Neuronal stem cell (in vitro differentiated cells): ENCODE data around the gene ANK2.

Experiments used
- DNase-seq: peaks from one replicate; pipeline ENCODE4 v3.0.0-alpha.2; 2013; ENCODE audit warnings: low spot score
- H2AFZ ChIP-seq: one replicate; pipeline ENCODE4 v1.6.1; 2013; ENCODE audit warnings: mild to moderate bottlenecking, low read length, inconsistent platforms
- H2AK5ac ChIP-seq: 2 replicates; pipeline ENCODE4 v1.6.1; 2013; ENCODE audit warnings: low read depth, mild to moderate bottlenecking, inconsistent platforms, low read length, moderate library complexity, mixed read lengths
- H2BK120ac ChIP-seq: 2 replicates; pipeline ENCODE4 v1.6.1; 2013; ENCODE audit warnings: low read depth, mild to moderate bottlenecking, inconsistent platforms, low read length, moderate library complexity, mixed read lengths
- H2BK12ac ChIP-seq: one replicate; pipeline ENCODE4 v1.6.1; 2013; ENCODE audit warnings: low read length, inconsistent platforms
- H2BK15ac ChIP-seq: 2 replicates; pipeline ENCODE4 v1.6.1; 2013; ENCODE audit warnings: mild to moderate bottlenecking, low read length, inconsistent platforms, mixed read lengths
- H2BK5ac ChIP-seq: one replicate; pipeline ENCODE4 v1.6.1; 2013; ENCODE audit warnings: inconsistent platforms, mild to moderate bottlenecking, low read length, moderate library complexity
- H3K14ac ChIP-seq: one replicate; pipeline ENCODE4 v1.6.1; 2013; ENCODE audit warnings: low read length, inconsistent platforms
- H3K18ac ChIP-seq: 2 replicates; pipeline ENCODE4 v1.6.1; 2013; ENCODE audit warnings: low read length, inconsistent platforms
- H3K23ac ChIP-seq: 2 replicates; pipeline ENCODE4 v1.6.1; 2013; ENCODE audit warnings: low read depth, mild to moderate bottlenecking, mixed read lengths, low read length, inconsistent platforms; ENCODE audit not compliant: poor library complexity
- H3K27ac ChIP-seq: replicated peaks from 3 replicates; pipeline ENCODE4 v1.5.1; 2013; ENCODE audit warnings: low read length, inconsistent platforms
- H3K27me3 ChIP-seq, 3 experiments: 2 replicates each; pipeline ENCODE4 v1.6.1; 2013; ENCODE audit warnings: low read length in 3 of 3, mild to moderate bottlenecking in 2 of 3, inconsistent platforms in 1 of 3, low read depth in 1 of 3, mixed read lengths in 1 of 3, moderate library complexity in 1 of 3; ENCODE audit not compliant: control insufficient read depth in 3 of 3, insufficient read depth in 3 of 3
- H3K36me3 ChIP-seq, 2 donors: replicated peaks in 1 of 2; 2 replicates each; pipeline ENCODE4 v1.6.1; 2013; ENCODE audit warnings: low read length in 2 of 2; ENCODE audit not compliant: control insufficient read depth in 2 of 2, insufficient read depth in 2 of 2
- H3K4ac ChIP-seq: 2 replicates; pipeline ENCODE4 v1.6.1; 2013; ENCODE audit warnings: inconsistent platforms, mild to moderate bottlenecking, low read length, moderate library complexity
- H3K4me1 ChIP-seq, 2 donors: 1 replicate in 1 of 2; 2 replicates in 1 of 2; pipeline ENCODE4 v1.6.1; 2013; ENCODE audit warnings: low read length in 2 of 2, low read depth in 1 of 2; ENCODE audit not compliant: control insufficient read depth in 2 of 2, insufficient read depth in 1 of 2
- H3K4me2 ChIP-seq: one replicate; pipeline ENCODE4 v1.6.1; 2013; ENCODE audit warnings: mild to moderate bottlenecking, low read length, inconsistent platforms; ENCODE audit not compliant: insufficient read depth, poor library complexity, severe bottlenecking
- H3K4me3 ChIP-seq, 2 donors: 2 replicates each; pipeline ENCODE4 v1.5.1; 2013; ENCODE audit warnings: low read length in 2 of 2, mild to moderate bottlenecking in 2 of 2, inconsistent platforms in 1 of 2, moderate library complexity in 1 of 2
- H3K79me1 ChIP-seq: one replicate; pipeline ENCODE4 v1.6.1; 2013; ENCODE audit warnings: low read depth, mild to moderate bottlenecking, inconsistent platforms, low read length, moderate library complexity
- H3K9ac ChIP-seq: one replicate; pipeline ENCODE4 v1.6.1; 2013; ENCODE audit warnings: mild to moderate bottlenecking, low read depth, low read length, inconsistent platforms; ENCODE audit not compliant: poor library complexity
- H3K9me3 ChIP-seq, 2 donors: replicated peaks in 1 of 2; 2 replicates each; pipeline versions ENCODE3 to v1.6.1; 2013; ENCODE audit warnings: low read length in 2 of 2, mild to moderate bottlenecking in 2 of 2, inconsistent platforms in 1 of 2, low read depth in 1 of 2, mixed read lengths in 1 of 2, moderate library complexity in 1 of 2; ENCODE audit not compliant: control insufficient read depth in 2 of 2, insufficient read depth in 1 of 2
- H4K8ac ChIP-seq: one replicate; pipeline ENCODE4 v1.6.1; 2013; ENCODE audit warnings: low read depth, mild to moderate bottlenecking, inconsistent platforms, low read length, moderate library complexity
- H4K91ac ChIP-seq: one replicate; pipeline ENCODE4 v1.6.1; 2013; ENCODE audit warnings: low read length, low read depth, mild to moderate bottlenecking, inconsistent platforms; ENCODE audit not compliant: poor library complexity
- WGBS, 2 donors: extraction: QIAGEN DNeasy Blood & Tissue Kit; methylation state at CpG; one replicate each; pipeline ENCODE4 v1.1.7; 2013; ENCODE audit warnings: missing lambda C conversion rate in 2 of 2, mixed read lengths in 1 of 2; ENCODE audit not compliant: insufficient read length in 2 of 2, insufficient replicate concordance in 1 of 2; ENCODE audit errors: extremely low coverage in 2 of 2; 5-methylcytosine and 5-hydroxymethylcytosine counted together

The ANK2 gene

DNA sequence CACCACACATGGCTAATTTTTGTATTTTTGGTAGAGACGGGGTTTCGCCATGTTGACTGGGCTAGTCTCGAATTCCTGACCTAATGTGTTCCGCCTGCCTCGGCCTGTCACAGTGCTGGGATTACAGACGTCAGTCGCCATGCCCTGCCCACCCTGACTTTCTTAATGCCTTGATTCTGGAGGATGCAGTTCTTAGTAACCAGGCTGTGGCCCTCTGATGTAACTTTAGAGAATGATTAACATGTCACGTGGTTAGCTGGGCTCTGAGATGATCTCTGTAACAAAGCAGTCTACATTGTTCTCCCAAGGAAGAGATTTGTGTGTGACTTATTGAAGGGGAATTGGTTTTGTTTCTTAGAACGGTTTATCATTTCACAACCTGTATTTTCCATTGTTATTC lies 30.6 kb downstream of the ANK2 start:
- no peak for DNase-seq
- no peak overlapping the region for H2BK5ac ChIP-seq
- H3K23ac ChIP-seq = no peak overlapping the region
- no CpG with 5 or more reads among the region's 9 CpGs for WGBS, 2 donors
- no peaks in the 10 kb centered on the region for H3K9me3 ChIP-seq
- H2AFZ ChIP-seq = peak overlapping the region; percentile 28
- H3K4me1 ChIP-seq = peaks cover 9 to 10% of the 10 kb centered on the region in 2 donors
- no peak overlapping the region for H2BK12ac ChIP-seq
- H3K9ac ChIP-seq = no peak overlapping the region
- no peak overlapping the region for H2BK120ac ChIP-seq
- no peak overlapping the region for H3K14ac ChIP-seq
- no peak overlapping the region for H3K4me3 ChIP-seq
- no peaks in the 10 kb centered on the region for H3K79me1 ChIP-seq
- H4K8ac ChIP-seq = no peak overlapping the region
- H2BK15ac ChIP-seq = no peak overlapping the region
- H4K91ac ChIP-seq = no peak overlapping the region
- H2AK5ac ChIP-seq = no peak overlapping the region
- H3K27ac ChIP-seq = no peak overlapping the region
- no peaks in the 10 kb centered on the region for H3K27me3 ChIP-seq
- peak overlapping the region; percentile 70 for H3K18ac ChIP-seq
- no peaks in the 10 kb centered on the region for H3K36me3 ChIP-seq
- H3K4me2 ChIP-seq = no peak overlapping the region
- H3K4ac ChIP-seq = no peak overlapping the region

DNA sequence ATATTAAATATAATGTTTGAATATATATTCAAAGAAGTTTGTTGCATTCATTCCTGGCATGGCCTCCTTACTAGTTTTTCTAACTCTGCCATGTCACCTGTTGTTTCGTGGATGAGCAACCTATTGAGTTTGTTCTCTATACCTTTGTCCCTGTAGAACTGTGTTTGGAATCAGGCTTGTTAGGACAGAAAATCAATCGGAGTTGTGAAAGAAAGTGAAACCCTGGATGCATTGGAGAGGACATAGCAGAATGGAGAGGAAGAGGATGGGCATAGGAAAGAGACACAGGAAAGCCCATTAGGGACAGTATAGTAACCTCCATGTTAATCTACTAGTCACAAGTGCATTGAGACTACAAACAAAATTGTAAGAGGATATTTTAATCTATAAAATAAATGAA lies 31.2 kb downstream of the ANK2 start:
- Histone ChIP-seq H2BK12ac (no peak overlapping the region), H2AFZ (no peak overlapping the region), H2AK5ac (no peak overlapping the region), H3K79me1 (no peaks in the 10 kb centered on the region), H3K9ac (no peak overlapping the region), H3K18ac (no peak overlapping the region), H2BK15ac (no peak overlapping the region), H3K4me1 (peaks cover 9 to 10% of the 10 kb centered on the region in 2 donors), H3K36me3 (no peaks in the 10 kb centered on the region), H4K8ac (no peak overlapping the region), H3K14ac (no peak overlapping the region), H3K23ac (no peak overlapping the region), H3K4me3 (no peak overlapping the region), H3K27me3 (no peaks in the 10 kb centered on the region), H2BK5ac (no peak overlapping the region), H4K91ac (no peak overlapping the region), H3K4ac (no peak overlapping the region), H3K27ac (no peak overlapping the region), H3K9me3 (no peaks in the 10 kb centered on the region), H3K4me2 (no peak overlapping the region), H2BK120ac (no peak overlapping the region)
- WGBS, 2 donors = no CpG with 5 or more reads among the region's 2 CpGs
- DNase-seq = no peak

DNA sequence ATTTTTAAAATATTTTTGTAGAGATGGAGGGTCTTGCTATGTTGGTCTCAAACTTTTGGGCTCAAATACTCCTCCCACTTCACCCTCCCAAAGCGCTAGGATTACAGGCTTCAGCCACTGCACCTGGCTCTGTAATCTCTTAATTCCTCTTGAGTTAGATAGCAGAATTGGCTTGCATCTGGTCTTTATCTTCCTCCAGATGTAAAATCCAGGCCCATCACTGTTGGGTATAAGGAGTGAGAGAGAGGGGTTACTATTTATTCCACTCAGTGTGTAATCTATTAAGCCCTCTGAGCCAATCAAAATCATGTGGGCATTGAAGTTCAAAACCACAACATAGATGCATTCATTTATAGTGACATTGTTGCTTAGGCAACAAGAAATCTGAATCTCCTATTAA lies 33.9 kb downstream of the ANK2 start:
- Histone ChIP-seq H4K8ac (no peak overlapping the region), H2BK120ac (no peak overlapping the region), H3K4me3 (no peak overlapping the region), H3K4me2 (no peak overlapping the region), H3K79me1 (no peaks in the 10 kb centered on the region), H2AFZ (no peak overlapping the region), H3K9ac (no peak overlapping the region), H3K27me3 (no peaks in the 10 kb centered on the region), H2BK12ac (no peak overlapping the region), H3K23ac (no peak overlapping the region), H2AK5ac (no peak overlapping the region), H2BK15ac (no peak overlapping the region), H2BK5ac (no peak overlapping the region), H3K27ac (no peak overlapping the region), H3K9me3 (no peaks in the 10 kb centered on the region), H3K18ac (no peak overlapping the region), H3K14ac (no peak overlapping the region), H3K36me3 (no peaks in the 10 kb centered on the region), H3K4me1 (peaks cover 0 to 6% of the 10 kb centered on the region in 2 donors), H4K91ac (no peak overlapping the region), H3K4ac (no peak overlapping the region)
- DNase-seq = no peak
- WGBS, 2 donors = no CpG with 5 or more reads among the region's 1 CpG

GRCh38 chr4:113086172-113086695 lies 36.8 kb downstream of the ANK2 start:
- H2BK15ac ChIP-seq = no peak overlapping the region
- no peak overlapping the region for H4K91ac ChIP-seq
- WGBS, 2 donors = 100% methylated on average over 1 of the region's 2 CpGs; no CpG with 5 or more reads in 1 of the 2 donors
- H3K27ac ChIP-seq = no peak overlapping the region
- no peak overlapping the region for H4K8ac ChIP-seq
- H3K4me2 ChIP-seq = no peak overlapping the region
- H2AFZ ChIP-seq = no peak overlapping the region
- no peak overlapping the region for H3K4ac ChIP-seq
- H3K79me1 ChIP-seq = no peaks in the 10 kb centered on the region
- no peak overlapping the region for H2BK5ac ChIP-seq
- H3K18ac ChIP-seq = no peak overlapping the region
- H3K27me3 ChIP-seq = no peaks in the 10 kb centered on the region
- no peak overlapping the region for H3K4me3 ChIP-seq
- no peak overlapping the region for H2BK120ac ChIP-seq
- no peak overlapping the region for H3K23ac ChIP-seq
- H3K4me1 ChIP-seq = peaks cover 0 to 3% of the 10 kb centered on the region in 2 donors
- H3K36me3 ChIP-seq = no peaks in the 10 kb centered on the region
- no peak overlapping the region for H2AK5ac ChIP-seq
- no peak overlapping the region for H3K9ac ChIP-seq
- H3K14ac ChIP-seq = no peak overlapping the region
- no peak for DNase-seq
- H2BK12ac ChIP-seq = no peak overlapping the region
- no peaks in the 10 kb centered on the region for H3K9me3 ChIP-seq
